H1 (cell line): ENCODE measurements around the gene SLITRK1. TPM values are rescaled to one million over a fixed set of nuclear protein-coding genes. Genes with fewer than 3 reads are reported as not detected.

Source experiments
- ATF3 ChIP-seq: IDR thresholded peaks from 2 replicates; pipeline ENCODE4 v1.6.1; 2011; ENCODE audit warnings: low read depth, mild to moderate bottlenecking, low read length; ENCODE audit not compliant: insufficient read depth
- BCL11A ChIP-seq, 2 experiments: IDR thresholded peaks; one replicate each; pipeline ENCODE4 v1.6.1; 2011; ENCODE audit warnings: low read depth in 2 of 2, low read length in 2 of 2, mild to moderate bottlenecking in 2 of 2
- CBX5 ChIP-seq: fragments of 300-800, 300-1000 bp; sonication (generic); IDR thresholded peaks from 2 replicates; pipeline ENCODE4 v1.7.1; 2016; ENCODE audit warnings: antibody characterized with exemption, low read length, low read depth
- CEBPB ChIP-seq: IDR thresholded peaks from 2 replicates; pipeline ENCODE4 v1.6.1; 2012; ENCODE audit warnings: low read depth, low read length
- CTCF ChIP-seq, 3 experiments: IDR thresholded peaks; 1 replicate in 2 of 3; 2 replicates in 1 of 3; pipeline versions ENCODE4 v1.5.1 to v1.6.1; 2011; ENCODE audit warnings: low read length in 3 of 3, mild to moderate bottlenecking in 3 of 3, inconsistent platforms in 2 of 3, low read depth in 1 of 3, moderate library complexity in 1 of 3; ENCODE audit not compliant: insufficient read depth in 1 of 3; ENCODE audit errors: control extremely low read depth in 1 of 3
- E2F6 ChIP-seq: IDR thresholded peaks from 2 replicates; pipeline ENCODE4 v1.6.1; 2012; ENCODE audit warnings: inconsistent platforms
- EZH2 ChIP-seq: fragments of 200-600 bp; sonication (generic); IDR thresholded peaks from 2 replicates; pipeline ENCODE4 v1.7.1; 2012; ENCODE audit warnings: low read depth, mild to moderate bottlenecking, moderate library complexity, low read length, inconsistent platforms; ENCODE audit not compliant: severe bottlenecking
- FOSL1 ChIP-seq: IDR thresholded peaks from 2 replicates; pipeline ENCODE4 v1.6.1; 2011; ENCODE audit warnings: mild to moderate bottlenecking, low read depth, low read length, moderate library complexity; ENCODE audit not compliant: insufficient read depth
- GTF2F1 ChIP-seq: IDR thresholded peaks from 2 replicates; pipeline ENCODE4 v1.6.1; 2012; ENCODE audit warnings: low read depth, low read length, improper control_type of control experiment, borderline replicate concordance
- KDM4A ChIP-seq: IDR thresholded peaks from one replicate; pipeline ENCODE4 v1.7.1; 2012; ENCODE audit warnings: low read depth, mild to moderate bottlenecking, moderate library complexity, low read length, inconsistent platforms; ENCODE audit not compliant: severe bottlenecking
- MAFK ChIP-seq: IDR thresholded peaks from 2 replicates; pipeline ENCODE4 v1.6.1; 2012; ENCODE audit warnings: low read depth, mild to moderate bottlenecking, improper control_type of control experiment, low read length
- MAX ChIP-seq: IDR thresholded peaks from 2 replicates; pipeline ENCODE4 v1.6.1; 2012; ENCODE audit warnings: inconsistent platforms
- POLR2A ChIP-seq, 2 experiments: IDR thresholded peaks; 1 replicate in 1 of 2; 2 replicates in 1 of 2; pipeline ENCODE4 v1.6.1; 2011; ENCODE audit warnings: low read depth in 2 of 2, low read length in 2 of 2, mild to moderate bottlenecking in 2 of 2; ENCODE audit errors: control extremely low read depth in 1 of 2
- POU5F1 ChIP-seq: IDR thresholded peaks from 2 replicates; pipeline ENCODE4 v1.6.1; 2011; ENCODE audit warnings: low read depth, mild to moderate bottlenecking, low read length, moderate library complexity
- RAD21 ChIP-seq, 2 experiments: IDR thresholded peaks in 1 of 2; conservative IDR thresholded peaks in 1 of 2; 2 replicates each; pipeline ENCODE4 v1.6.1; 2011; ENCODE audit warnings: low read depth in 2 of 2, low read length in 2 of 2, improper control_type of control experiment in 1 of 2, inconsistent platforms in 1 of 2, mild to moderate bottlenecking in 1 of 2, moderate library complexity in 1 of 2
- RBBP5 ChIP-seq: IDR thresholded peaks from 2 replicates; pipeline ENCODE4 v1.7.1; 2012; ENCODE audit warnings: low read depth, mild to moderate bottlenecking, inconsistent platforms, low read length, moderate library complexity, borderline replicate concordance
- RXRA ChIP-seq: IDR thresholded peaks from 2 replicates; pipeline ENCODE4 v1.6.1; 2011; ENCODE audit warnings: low read depth, mild to moderate bottlenecking, low read length, moderate library complexity; ENCODE audit not compliant: insufficient read depth
- SIRT6 ChIP-seq: IDR thresholded peaks from one replicate; pipeline ENCODE4 v1.7.1; 2012; ENCODE audit warnings: low read length, inconsistent platforms
- SP4 ChIP-seq: IDR thresholded peaks from 2 replicates; pipeline ENCODE4 v1.6.1; 2012; ENCODE audit warnings: low read length, inconsistent platforms
- TAF1 ChIP-seq: IDR thresholded peaks from 2 replicates; pipeline ENCODE4 v1.6.1; 2011; ENCODE audit warnings: mild to moderate bottlenecking, low read depth, low read length
- YY1 ChIP-seq: IDR thresholded peaks from 2 replicates; pipeline ENCODE4 v1.6.1; 2011; ENCODE audit warnings: low read depth, mild to moderate bottlenecking, low read length
- polyA plus RNA-seq, 7 experiments: library from polyadenylated mRNA; depleted of rRNA in 3 of 7; stranded (reverse) in 5 of 7; unstranded in 2 of 7; fragments of >200 nt in 5 of 7; fragments of 200-250 nt in 2 of 7; gene quantifications; 1 replicate in 5 of 7; 2 replicates in 1 of 7; 4 replicates in 1 of 7; pipeline versions ENCODE4 v1.2.1 to v1.2.3, GENCODE V29; 2011 to 2013; ENCODE audit warnings: missing spikeins in 2 of 7, mixed read lengths in 2 of 7
- total RNA-seq: library from RNA; stranded (reverse); fragmentation: NEBNext Ultra II Directional; extraction: Animal tissue kit (Norgen Biotek cat#: 25700); gene quantifications from 2 replicates; pipeline ENCODE4 v1.2.1, GENCODE V29; 2021

SLITRK1 gene
- total and polyA plus RNA-seq, 2 of the 8 experiments (the other 6 are each of a cell fraction or from before 2014, with no cell fraction given) = 3.4 to 4.2 TPM

- TF ChIP-seq RAD21 (IDR thresholded peaks at IDR 0.05 in 1 of 2, conservative IDR thresholded peaks at IDR 0.05 in 1 of 2; ENCODE audit: low read depth in 2 of 2, low read length in 2 of 2) (peak; percentile 12 to 21; a peak in 1 of 4 replicates), ATF3 (no peak), RBBP5 (peak; percentile 66), FOSL1 (no peak), SIRT6 (no peak), YY1 (peak; percentile 87), CBX5 (no peak), E2F6 (no peak), GTF2F1 (no peak), MAFK (no peak), RXRA (no peak), MAX (peak; percentile 74), CTCF (IDR thresholded peaks at IDR 0.05; ENCODE audit: control extremely low read depth in 1 of 3, insufficient read depth in 1 of 3, low read depth in 1 of 3, low read length in 3 of 3) (no peak), TAF1 (no peak), POLR2A (IDR thresholded peaks at IDR 0.05; ENCODE audit: control extremely low read depth in 1 of 2, low read depth in 2 of 2, low read length in 2 of 2) (no peak), BCL11A (IDR thresholded peaks at IDR 0.05; ENCODE audit: low read depth in 2 of 2, low read length in 2 of 2) (no peak), SP4 (no peak), POU5F1 (no peak), KDM4A (peak; percentile 28), EZH2 (no peak), CEBPB (no peak)
Observed at GRCh38 chr13:83881917-83882605, at the start of gene SLITRK1 (continued).
